Skin epidermis (tissue), 12 donors: ENCODE data around the gene SGF29.
"Not testable (repeated sequence)": the region's sequence is repeated elsewhere in the genome, so short reads cannot be mapped to it uniquely, and the experiment has no call there.

Experiments
- H3K27ac ChIP-seq, 21 experiments: fragments of 200-600 bp; sonication (generic) in 11 of 21; one replicate each; pipeline ENCODE4 v1.5.0; 2020; ENCODE audit warnings: mild to moderate bottlenecking in 3 of 21, inconsistent platforms in 2 of 21, moderate library complexity in 2 of 21
- H3K4me3 ChIP-seq, 7 experiments: fragments of 200-600 bp; sonication (generic) in 2 of 7; one replicate each; pipeline ENCODE4 v1.5.0; 2020; ENCODE audit warnings: inconsistent platforms in 2 of 7, mild to moderate bottlenecking in 2 of 7, moderate library complexity in 1 of 7

The SGF29 gene

GRCh38 chr16:28589930-28590329, 36.2 kb downstream of the SGF29 start:
- Histone ChIP-seq H3K4me3 (no peak overlapping the region), H3K27ac (no peak overlapping the region)

- no peak overlapping the region for H3K27ac ChIP-seq
- no peak overlapping the region for H3K4me3 ChIP-seq
Observed at GRCh38 chr16:28590384-28591340, 36.9 kb downstream of the SGF29 start.

- Histone ChIP-seq H3K27ac (no peak overlapping the region), H3K4me3 (no peak overlapping the region)
Observed at GRCh38 chr16:28591355-28591754, 37.6 kb downstream of the SGF29 start.

- no peak overlapping the region for H3K27ac ChIP-seq
- H3K4me3 ChIP-seq, result no peak overlapping the region
Observed at GRCh38 chr16:28592511-28592910, 38.8 kb downstream of the SGF29 start.

GRCh38 chr16:28592979-28593553, 39.3 kb downstream of the SGF29 start:
- Histone ChIP-seq H3K27ac (no peak overlapping the region), H3K4me3 (no peak overlapping the region)

GRCh38 chr16:28595451-28595850, 41.7 kb downstream of the SGF29 start:
- not testable (repeated sequence) for H3K27ac ChIP-seq, H3K4me3 ChIP-seq

GRCh38 chr16:28596115-28596630, 42.5 kb downstream of the SGF29 start:
- no peak overlapping the region for H3K27ac ChIP-seq
- H3K4me3 ChIP-seq, result no peak overlapping the region

GRCh38 chr16:28596840-28597691, 43.3 kb downstream of the SGF29 start, which contains the start of gene SULT1A2:
Gene SULT1A2 (minus strand): TSS chr16:28597050. CDS start chr16:28595930, 1,120 bp downstream.
- Histone ChIP-seq H3K4me3 (no peak within 1 kb of the TSS), H3K27ac (no peak within 1 kb of the TSS)

GRCh38 chr16:28597692-28598261, 44.1 kb downstream of the SGF29 start:
- Histone ChIP-seq H3K27ac (no peak overlapping the region), H3K4me3 (no peak overlapping the region)

GRCh38 chr16:28599377-28600285, 45.9 kb downstream of the SGF29 start:
- H3K27ac ChIP-seq, result not testable (repeated sequence)

GRCh38 chr16:28600965-28601364, 47.2 kb downstream of the SGF29 start:
- not testable (repeated sequence) for H3K27ac ChIP-seq, H3K4me3 ChIP-seq

More at GRCh38 chr16:28599377-28600285, 45.9 kb downstream of the SGF29 start:
- H3K4me3 ChIP-seq, result not testable (repeated sequence)

- H3K27ac ChIP-seq, H3K4me3 ChIP-seq: not testable (repeated sequence)
Observed at GRCh38 chr16:28601589-28601988, 47.9 kb downstream of the SGF29 start.

- H3K27ac ChIP-seq, H3K4me3 ChIP-seq: not testable (repeated sequence)
Observed at GRCh38 chr16:28602062-28602461, 48.3 kb downstream of the SGF29 start.

GRCh38 chr16:28602529-28602928, 48.8 kb downstream of the SGF29 start:
- H3K27ac ChIP-seq, result no peak overlapping the region
- no peak overlapping the region for H3K4me3 ChIP-seq

GRCh38 chr16:28603381-28604185, 49.9 kb downstream of the SGF29 start:
- no peak overlapping the region for H3K4me3 ChIP-seq

GRCh38 chr16:28604186-28604565, 50.5 kb downstream of the SGF29 start:
- no peak overlapping the region for H3K4me3 ChIP-seq
- H3K27ac ChIP-seq, result no peak overlapping the region

More at GRCh38 chr16:28603381-28604185, 49.9 kb downstream of the SGF29 start:
- no peak overlapping the region for H3K27ac ChIP-seq

- Histone ChIP-seq H3K4me3 (no peak overlapping the region), H3K27ac (no peak overlapping the region)
Observed at GRCh38 chr16:28606291-28607115, 52.8 kb downstream of the SGF29 start.
